ENCODE measurements around the gene PGRMC2. TPM values are rescaled to one million over a fixed set of nuclear protein-coding genes. Genes with fewer than 3 reads are reported as not detected.
"Not testable (repeated sequence)": the region's sequence is repeated elsewhere in the genome, so short reads cannot be mapped to it uniquely, and the experiment has no call there.

The PGRMC2 gene
- total and polyA plus RNA-seq, 2 experiments from 2014 or later, result 65.6 to 84.7 TPM

DNA sequence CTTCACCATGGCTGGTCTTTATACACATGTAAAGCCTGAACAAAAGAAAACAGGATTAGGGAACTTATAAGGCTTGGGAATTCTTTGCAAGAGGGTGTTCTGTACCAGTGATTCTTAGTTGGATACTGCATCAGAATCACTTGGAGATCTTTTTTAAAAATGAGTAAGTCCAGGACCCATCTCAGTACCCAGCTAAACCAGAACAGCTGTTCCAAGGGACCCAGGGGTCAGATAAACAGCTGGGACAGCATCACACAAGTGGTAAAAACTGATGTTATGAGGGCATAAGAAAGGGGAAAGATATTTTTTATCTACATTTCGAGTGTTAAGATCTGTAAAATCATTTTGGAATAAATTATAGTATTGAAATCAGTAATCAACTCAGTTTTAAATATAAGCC is 16.1 kb downstream of the PGRMC2 start:
- no peak overlapping the region for H3K27ac ChIP-seq
- no peaks in the 10 kb centered on the region for H3K9me2 ChIP-seq (replicated peaks; ENCODE audit: insufficient read depth)
- no peak for DNase-seq (ENCODE audit: low spot score)
- WGBS (ENCODE audit: low lambda C conversion rate, missing lambda C conversion rate), result 97% methylated on average over 1 of the region's 1 CpG
- H3K27me3 ChIP-seq, result no peaks in the 10 kb centered on the region
- H4K20me1 ChIP-seq (ENCODE audit: insufficient read depth, poor library complexity, severe bottlenecking), result peaks cover 22% of the 10 kb centered on the region
- no peak overlapping the region for H2AFZ ChIP-seq
- no peaks in the 10 kb centered on the region for H3K9me3 ChIP-seq (ENCODE audit: low read depth)
- no peaks in the 10 kb centered on the region for H3K36me3 ChIP-seq (replicated peaks; ENCODE audit: insufficient read depth, low read depth)
- peaks cover 4% of the 10 kb centered on the region for H3K4me1 ChIP-seq (ENCODE audit: insufficient read depth)
- H3K4me2 ChIP-seq, result no peak overlapping the region
- H3K4me3 ChIP-seq, result no peak overlapping the region
- TF ChIP-seq, protein P1, sequence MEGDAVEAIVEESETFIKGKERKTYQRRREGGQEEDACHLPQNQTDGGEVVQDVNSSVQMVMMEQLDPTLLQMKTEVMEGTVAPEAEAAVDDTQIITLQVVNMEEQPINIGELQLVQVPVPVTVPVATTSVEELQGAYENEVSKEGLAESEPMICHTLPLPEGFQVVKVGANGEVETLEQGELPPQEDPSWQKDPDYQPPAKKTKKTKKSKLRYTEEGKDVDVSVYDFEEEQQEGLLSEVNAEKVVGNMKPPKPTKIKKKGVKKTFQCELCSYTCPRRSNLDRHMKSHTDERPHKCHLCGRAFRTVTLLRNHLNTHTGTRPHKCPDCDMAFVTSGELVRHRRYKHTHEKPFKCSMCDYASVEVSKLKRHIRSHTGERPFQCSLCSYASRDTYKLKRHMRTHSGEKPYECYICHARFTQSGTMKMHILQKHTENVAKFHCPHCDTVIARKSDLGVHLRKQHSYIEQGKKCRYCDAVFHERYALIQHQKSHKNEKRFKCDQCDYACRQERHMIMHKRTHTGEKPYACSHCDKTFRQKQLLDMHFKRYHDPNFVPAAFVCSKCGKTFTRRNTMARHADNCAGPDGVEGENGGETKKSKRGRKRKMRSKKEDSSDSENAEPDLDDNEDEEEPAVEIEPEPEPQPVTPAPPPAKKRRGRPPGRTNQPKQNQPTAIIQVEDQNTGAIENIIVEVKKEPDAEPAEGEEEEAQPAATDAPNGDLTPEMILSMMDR (IDR thresholded peaks at IDR 0.05; ENCODE audit: poor library complexity), result no peak
- TF ChIP-seq EZH2phosphoT487 (IDR thresholded peaks at IDR 0.05; ENCODE audit: low read depth, severe bottlenecking, unreplicated experiment), result no peak
- TF ChIP-seq EZH2 (IDR thresholded peaks at IDR 0.05; ENCODE audit: borderline replicate concordance), result no peak
- H3K79me2 ChIP-seq, result peaks cover 45% of the 10 kb centered on the region

DNA sequence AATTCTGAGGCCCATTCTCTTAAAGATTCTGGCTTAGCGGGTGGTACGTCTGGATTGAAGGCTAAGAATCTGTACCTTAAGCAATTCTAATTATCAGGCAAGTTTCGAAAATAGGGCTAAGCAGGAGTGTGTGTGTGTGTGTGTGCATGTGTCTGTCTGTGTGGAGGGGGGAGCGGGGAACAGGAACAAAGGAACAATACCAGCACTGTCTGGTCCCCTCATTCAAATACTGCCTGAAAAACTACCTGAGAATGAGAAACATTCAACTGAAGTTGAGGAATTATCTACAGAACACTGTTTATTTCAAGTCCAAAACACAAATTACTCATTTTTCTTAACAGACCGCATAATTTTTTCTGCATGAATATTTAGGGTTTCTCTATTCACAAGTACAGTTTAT is 18.6 kb downstream of the PGRMC2 start:
- Histone ChIP-seq H3K4me2 (no peak overlapping the region), H4K20me1 (ENCODE audit: insufficient read depth, poor library complexity, severe bottlenecking) (peaks cover 9% of the 10 kb centered on the region), H3K9me3 (ENCODE audit: low read depth) (peaks cover 8% of the 10 kb centered on the region), H3K9me2 (replicated peaks; ENCODE audit: insufficient read depth) (no peaks in the 10 kb centered on the region), H3K36me3 (replicated peaks; ENCODE audit: insufficient read depth, low read depth) (no peaks in the 10 kb centered on the region), H3K27ac (no peak overlapping the region), H3K4me3 (no peak overlapping the region), H3K79me2 (peaks cover 20% of the 10 kb centered on the region), H2AFZ (no peak overlapping the region), H3K4me1 (ENCODE audit: insufficient read depth) (peaks cover 4% of the 10 kb centered on the region), H3K27me3 (no peaks in the 10 kb centered on the region)
- no peak for DNase-seq (ENCODE audit: low spot score)
- 94% methylated on average over 5 of the region's 5 CpGs for WGBS (ENCODE audit: low lambda C conversion rate, missing lambda C conversion rate)
- TF ChIP-seq EZH2phosphoT487 (IDR thresholded peaks at IDR 0.05; ENCODE audit: low read depth, severe bottlenecking, unreplicated experiment) (no peak), EZH2 (IDR thresholded peaks at IDR 0.05; ENCODE audit: borderline replicate concordance) (no peak)
- TF ChIP-seq, protein P1 (IDR thresholded peaks at IDR 0.05; ENCODE audit: poor library complexity), result no peak

DNA sequence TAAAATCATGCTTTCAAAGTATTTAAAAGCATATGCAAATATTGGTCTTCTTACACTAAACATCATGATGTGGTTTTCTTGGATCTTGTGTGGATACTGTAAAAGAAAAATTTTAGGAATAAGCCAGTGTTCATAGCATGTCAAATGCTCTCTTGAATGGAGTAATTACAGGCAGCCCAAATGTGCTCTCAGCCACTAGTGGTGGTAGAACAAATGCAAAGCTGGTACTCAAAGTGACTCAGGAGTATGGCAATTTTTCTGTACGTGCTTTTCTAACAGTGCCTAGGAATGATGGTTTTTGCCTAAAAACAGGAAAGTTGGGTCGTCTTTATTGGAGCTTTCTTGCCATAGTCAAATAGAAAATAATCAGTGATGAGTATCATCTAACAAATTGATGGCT is 19.9 kb downstream of the PGRMC2 start:
- Histone ChIP-seq H3K9me3 (ENCODE audit: low read depth) (peaks cover 8% of the 10 kb centered on the region), H2AFZ (no peak overlapping the region), H3K36me3 (replicated peaks; ENCODE audit: insufficient read depth, low read depth) (no peaks in the 10 kb centered on the region), H3K79me2 (peaks cover 8% of the 10 kb centered on the region), H3K27me3 (no peaks in the 10 kb centered on the region), H3K4me3 (no peak overlapping the region), H3K4me2 (peak overlapping the region; percentile 74), H3K4me1 (ENCODE audit: insufficient read depth) (peaks cover 4% of the 10 kb centered on the region), H3K9me2 (replicated peaks; ENCODE audit: insufficient read depth) (no peaks in the 10 kb centered on the region), H3K27ac (no peak overlapping the region), H4K20me1 (ENCODE audit: insufficient read depth, poor library complexity, severe bottlenecking) (peaks cover 5% of the 10 kb centered on the region)
- DNase-seq (ENCODE audit: low spot score), result no peak
- TF ChIP-seq EZH2 (IDR thresholded peaks at IDR 0.05; ENCODE audit: borderline replicate concordance) (no peak), EZH2phosphoT487 (IDR thresholded peaks at IDR 0.05; ENCODE audit: low read depth, severe bottlenecking, unreplicated experiment) (no peak)
- TF ChIP-seq, protein P1 (IDR thresholded peaks at IDR 0.05; ENCODE audit: poor library complexity), result no peak
- 79% methylated on average over 2 of the region's 2 CpGs for WGBS (ENCODE audit: low lambda C conversion rate, missing lambda C conversion rate)

DNA sequence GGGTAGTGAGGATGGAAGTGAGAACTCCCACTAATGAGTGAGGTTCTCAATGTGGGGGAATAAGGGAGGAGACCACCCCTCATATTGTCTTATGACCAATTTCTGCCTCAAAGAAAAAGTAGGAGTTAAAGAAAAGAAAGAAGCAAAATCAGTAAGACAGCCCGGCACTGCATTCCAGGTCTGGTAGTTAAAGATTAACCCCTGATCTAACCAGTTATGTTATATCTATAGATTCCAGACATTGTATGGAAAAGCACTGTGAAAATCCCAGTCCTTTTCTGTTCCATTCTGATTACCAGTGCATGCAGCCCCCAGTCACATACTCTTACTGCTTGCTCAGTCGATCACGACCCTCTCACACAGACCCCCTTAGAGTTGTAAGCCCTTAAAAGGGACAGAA is 20.4 kb downstream of the PGRMC2 start:
- not testable (repeated sequence) for H4K20me1 ChIP-seq (ENCODE audit: insufficient read depth, poor library complexity, severe bottlenecking); H3K9me2 ChIP-seq (replicated peaks; ENCODE audit: insufficient read depth); H3K4me3 ChIP-seq; H3K4me1 ChIP-seq (ENCODE audit: insufficient read depth); H3K79me2 ChIP-seq; H3K9me3 ChIP-seq (ENCODE audit: low read depth); H2AFZ ChIP-seq; H3K36me3 ChIP-seq (replicated peaks; ENCODE audit: insufficient read depth, low read depth); H3K27ac ChIP-seq; DNase-seq (ENCODE audit: low spot score); H3K27me3 ChIP-seq
- 48% methylated on average over 3 of the region's 3 CpGs for WGBS (ENCODE audit: low lambda C conversion rate, missing lambda C conversion rate)
- H3K4me2 ChIP-seq, result peak overlapping the region; percentile 74

DNA sequence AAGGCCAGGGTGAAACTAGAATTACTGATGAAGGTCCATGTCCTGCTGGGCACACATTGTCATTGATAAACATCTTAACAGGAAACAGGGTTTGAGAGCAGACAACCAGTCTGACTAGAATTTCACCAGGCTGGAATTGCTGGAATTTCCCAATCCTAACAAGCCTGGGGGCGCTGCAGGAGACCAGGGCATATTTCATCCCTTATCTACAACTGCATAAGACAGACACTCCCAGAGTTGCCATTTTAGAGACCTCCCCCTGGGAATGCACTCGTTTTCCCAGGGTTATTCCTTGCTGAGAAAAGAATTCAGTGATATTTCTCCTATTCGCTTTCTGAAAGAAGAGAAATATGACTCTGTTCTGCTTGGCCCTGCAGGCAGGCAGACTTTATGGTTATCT is 22.1 kb downstream of the PGRMC2 start:
- not testable (repeated sequence) for DNase-seq (ENCODE audit: low spot score); H3K36me3 ChIP-seq (replicated peaks; ENCODE audit: insufficient read depth, low read depth); H2AFZ ChIP-seq; H3K4me1 ChIP-seq (ENCODE audit: insufficient read depth); H3K4me2 ChIP-seq; H3K27ac ChIP-seq; H3K9me2 ChIP-seq (replicated peaks; ENCODE audit: insufficient read depth); H3K4me3 ChIP-seq; H3K79me2 ChIP-seq; H3K9me3 ChIP-seq (ENCODE audit: low read depth); H3K27me3 ChIP-seq; H4K20me1 ChIP-seq (ENCODE audit: insufficient read depth, poor library complexity, severe bottlenecking)
- WGBS (ENCODE audit: low lambda C conversion rate, missing lambda C conversion rate), result 78% methylated on average over 3 of the region's 3 CpGs

DNA sequence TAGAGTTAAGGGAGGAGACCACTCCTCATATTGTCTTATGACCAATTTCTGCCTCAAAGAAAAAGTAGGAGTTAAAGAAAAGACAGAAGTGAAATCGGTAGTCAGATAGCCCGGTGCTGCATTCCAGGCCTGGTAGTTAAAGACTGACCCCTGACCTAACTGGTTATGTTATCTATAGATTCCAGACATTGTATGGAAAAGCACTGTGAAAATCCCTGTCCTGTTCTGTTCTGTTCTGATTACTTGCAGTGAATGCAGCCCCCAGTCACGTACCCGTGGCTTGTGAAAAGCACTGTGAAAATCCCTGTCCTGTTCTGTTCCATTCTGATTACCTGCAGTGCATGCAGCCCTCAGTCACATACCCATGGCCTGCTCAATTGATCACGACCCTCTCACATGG is 27.7 kb downstream of the PGRMC2 start:
- not testable (repeated sequence) for H3K79me2 ChIP-seq; H3K9me3 ChIP-seq (ENCODE audit: low read depth); DNase-seq (ENCODE audit: low spot score); H3K4me3 ChIP-seq; H4K20me1 ChIP-seq (ENCODE audit: insufficient read depth, poor library complexity, severe bottlenecking); H3K4me1 ChIP-seq (ENCODE audit: insufficient read depth); H3K4me2 ChIP-seq; H3K9me2 ChIP-seq (replicated peaks; ENCODE audit: insufficient read depth); H3K27ac ChIP-seq; H3K36me3 ChIP-seq (replicated peaks; ENCODE audit: insufficient read depth, low read depth); H3K27me3 ChIP-seq; H2AFZ ChIP-seq
- 33% methylated on average over 5 of the region's 5 CpGs for WGBS (ENCODE audit: low lambda C conversion rate, missing lambda C conversion rate)
